ENCODE measurements around the gene FAM78A. TPM values are rescaled to one million over a fixed set of nuclear protein-coding genes. Genes with fewer than 3 reads are reported as not detected.

FAM78A gene
- total RNA-seq, 1 experiment from 2014 or later: not detected

GRCh38 chr9:131258698-131259431, 17.4 kb downstream of the FAM78A start:
- Mint-ChIP-seq H3K27ac (ENCODE audit: unreplicated experiment) (no peak overlapping the region), H3K9me3 (ENCODE audit: low read depth, unreplicated experiment) (no peaks in the 10 kb centered on the region), H3K27me3 (ENCODE audit: unreplicated experiment) (peaks cover 36% of the 10 kb centered on the region), H3K4me3 (ENCODE audit: low read depth, unreplicated experiment) (no peak overlapping the region), H3K36me3 (ENCODE audit: insufficient read depth, unreplicated experiment) (no peaks in the 10 kb centered on the region), H3K4me1 (ENCODE audit: low read depth, unreplicated experiment) (no peaks in the 10 kb centered on the region)
- no peak for TF ChIP-seq CTCF (IDR thresholded peaks at IDR 0.05; ENCODE audit: unreplicated experiment)
- intact Hi-C loops (cut with micrococcal nuclease; ENCODE audit: unreplicated experiment): no loop called here
- CTCF ChIA-PET: interaction anchor here (0.9 kb wide), 1 partner anchor 10 kb away, joined by 3 read pairs; no protein-coding TSS in a partner anchor
- no TSS peak for BruUV-seq (replicated peaks)
- no peak for DNase-seq

DNA sequence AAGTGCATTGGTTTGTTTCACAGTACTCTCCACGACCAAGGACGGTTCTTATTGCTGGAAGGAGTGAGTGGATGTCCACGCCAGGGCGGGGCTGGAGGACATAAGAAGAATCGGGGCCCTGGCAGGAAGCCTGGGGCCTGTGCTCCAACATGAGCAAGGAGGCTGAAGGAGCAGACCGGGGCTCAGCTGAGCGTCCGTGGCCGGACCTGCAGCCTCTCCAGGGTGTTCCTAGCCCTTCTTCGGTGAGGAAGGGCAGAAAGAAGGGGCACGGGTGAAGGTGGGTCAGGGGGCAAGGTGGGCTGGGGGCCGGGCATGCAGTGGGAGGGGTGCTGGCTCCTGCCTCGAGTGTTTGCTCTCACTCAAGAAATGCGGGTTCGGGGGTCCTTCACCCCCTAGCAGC, 18.1 kb downstream of the FAM78A start:
- Mint-ChIP-seq H3K4me1 (ENCODE audit: low read depth, unreplicated experiment) (no peaks in the 10 kb centered on the region), H3K4me3 (ENCODE audit: low read depth, unreplicated experiment) (no peak overlapping the region), H3K9me3 (ENCODE audit: low read depth, unreplicated experiment) (no peaks in the 10 kb centered on the region), H3K36me3 (ENCODE audit: insufficient read depth, unreplicated experiment) (no peaks in the 10 kb centered on the region), H3K27me3 (ENCODE audit: unreplicated experiment) (peaks cover 35% of the 10 kb centered on the region), H3K27ac (ENCODE audit: unreplicated experiment) (no peak overlapping the region)
- CTCF ChIA-PET: no interaction called here
- TF ChIP-seq CTCF (IDR thresholded peaks at IDR 0.05; ENCODE audit: unreplicated experiment): no peak
- DNase-seq: no peak
- no TSS peak for BruUV-seq (replicated peaks)
- intact Hi-C loops (cut with micrococcal nuclease; ENCODE audit: unreplicated experiment): no loop called here

- CTCF ChIA-PET: interaction anchor here (0.5 kb wide), 1 partner anchor 9 kb away, joined by 4 read pairs; no protein-coding TSS in a partner anchor
- H3K36me3 Mint-ChIP-seq (ENCODE audit: insufficient read depth, unreplicated experiment): no peaks in the 10 kb centered on the region
- no TSS peak for BruUV-seq (replicated peaks)
- intact Hi-C loops (cut with micrococcal nuclease; ENCODE audit: unreplicated experiment): no loop called here
- H3K4me3 Mint-ChIP-seq (ENCODE audit: low read depth, unreplicated experiment): no peak overlapping the region
- H3K27me3 Mint-ChIP-seq (ENCODE audit: unreplicated experiment): peaks cover 28% of the 10 kb centered on the region
- H3K4me1 Mint-ChIP-seq (ENCODE audit: low read depth, unreplicated experiment): no peaks in the 10 kb centered on the region
- no peak for TF ChIP-seq CTCF (IDR thresholded peaks at IDR 0.05; ENCODE audit: unreplicated experiment)
- no peak for DNase-seq
- H3K9me3 Mint-ChIP-seq (ENCODE audit: low read depth, unreplicated experiment): no peaks in the 10 kb centered on the region
- no peak overlapping the region for H3K27ac Mint-ChIP-seq (ENCODE audit: unreplicated experiment)
Measured at GRCh38 chr9:131257266-131258025, 18.9 kb downstream of the FAM78A start.

DNA sequence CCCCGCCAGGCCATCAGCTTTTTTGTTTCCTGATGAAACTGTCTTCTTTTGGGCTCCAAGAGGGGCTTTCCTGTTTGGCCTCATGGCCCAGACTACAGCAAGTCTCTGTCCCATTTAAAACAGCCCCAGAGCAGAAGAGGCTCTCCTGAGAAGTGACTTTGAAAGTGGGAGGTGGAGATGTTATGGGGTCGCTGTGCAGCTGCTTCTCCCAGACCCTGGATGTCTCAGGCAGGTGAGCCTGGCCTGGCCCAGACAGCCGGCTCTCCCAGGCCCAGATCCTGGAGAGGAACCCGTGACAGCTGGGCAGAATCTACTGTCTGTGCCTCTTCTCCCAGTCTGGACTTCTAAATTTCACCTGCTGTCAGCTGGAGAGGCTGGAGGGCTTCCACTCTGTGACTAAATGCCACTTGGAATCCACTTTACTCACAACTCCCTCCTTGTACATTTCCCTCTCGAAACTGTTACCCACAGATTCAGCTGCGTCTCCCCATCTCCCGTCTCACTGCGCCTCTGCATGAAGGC, 20.6 kb downstream of the FAM78A start:
- no peaks in the 10 kb centered on the region for H3K9me3 Mint-ChIP-seq (ENCODE audit: low read depth, unreplicated experiment)
- no peak for DNase-seq
- H3K27me3 Mint-ChIP-seq (ENCODE audit: unreplicated experiment): peaks cover 20% of the 10 kb centered on the region
- no peak for TF ChIP-seq CTCF (IDR thresholded peaks at IDR 0.05; ENCODE audit: unreplicated experiment)
- BruUV-seq (replicated peaks): no TSS peak
- no peak overlapping the region for H3K4me3 Mint-ChIP-seq (ENCODE audit: low read depth, unreplicated experiment)
- no peaks in the 10 kb centered on the region for H3K36me3 Mint-ChIP-seq (ENCODE audit: insufficient read depth, unreplicated experiment)
- CTCF ChIA-PET: interaction anchor here (0.5 to 0.7 kb wide), 3 partner anchors 80 to 500 kb away, joined by 3 to 10 read pairs (median 4); no protein-coding TSS in a partner anchor
- H3K27ac Mint-ChIP-seq (ENCODE audit: unreplicated experiment): no peak overlapping the region
- intact Hi-C loops (cut with micrococcal nuclease; ENCODE audit: unreplicated experiment): no loop called here
- H3K4me1 Mint-ChIP-seq (ENCODE audit: low read depth, unreplicated experiment): no peaks in the 10 kb centered on the region

All from Calu3 (cell line).